NT2/D1 (cell line): Measurements from ENCODE around the gene STRADB.
"Not testable (repeated sequence)": the region's sequence is repeated elsewhere in the genome, so short reads cannot be mapped to it uniquely, and the experiment has no call there.

Experiments used
- SUZ12 ChIP-seq: IDR thresholded peaks from 2 replicates; pipeline ENCODE4 v1.6.1; 2011; ENCODE audit not compliant: insufficient read length, insufficient read depth; ENCODE audit errors: extremely low read depth
- YY1 ChIP-seq: IDR thresholded peaks from 2 replicates; pipeline ENCODE4 v1.6.1; 2011; ENCODE audit not compliant: insufficient read length, insufficient read depth
- ZNF274 ChIP-seq: IDR thresholded peaks from 2 replicates; pipeline ENCODE4 v1.6.1; 2011; ENCODE audit warnings: mild to moderate bottlenecking, low read depth, low read length

GRCh38 chr2:201439336-201439922 is 12.1 kb upstream of the STRADB start:
- not testable (repeated sequence) for TF ChIP-seq YY1, ZNF274, SUZ12
